GM12878 (cell line): ENCODE data around the gene BTG1. TPM values are rescaled to one million over a fixed set of nuclear protein-coding genes. Genes with fewer than 3 reads are reported as not detected.

ENCODE experiments used
- ATAC-seq: fragments of 200-7000 bp; cut with Tn5 transposase; 3 replicates; pipeline ENCODE4 v1.9.1; 2020; ENCODE audit warnings: mild to moderate bottlenecking, moderate library complexity
- BruUV-seq: library from RNA; stranded (reverse); fragments of 400-500 nt; replicated peaks from 2 replicates; lab custom pipeline; 2021; lab: Mats Ljungman, UMichigan
- CTCF ChIA-PET: fragments of 300-600 bp; sonication (Branson Sonifier 250); formaldehyde crosslinking; extraction: SDS; loops from one replicate; lab custom pipeline; 2021; ENCODE audit warnings: inconsistent platforms; lab: Yijun Ruan, JAX
- POLR2A ChIA-PET: fragments of 350-600 bp; formaldehyde crosslinking; extraction: SDS; loops from one replicate; lab custom pipeline; 2021; ENCODE audit warnings: inconsistent platforms; lab: Charles Lee
- RAD21 ChIA-PET: fragments of 300-600 bp; sonication (Branson Sonifier 250); formaldehyde crosslinking; loops from one replicate; lab custom pipeline; 2023; ENCODE audit warnings: antibody characterized with exemption; ENCODE audit not compliant: unreplicated experiment; lab: Charles Lee
- SMC1A ChIA-PET: fragments of 300-600 bp; sonication (Branson Sonifier 250); formaldehyde crosslinking; loops from one replicate; lab custom pipeline; 2023; ENCODE audit not compliant: unreplicated experiment, uncharacterized antibody; lab: Charles Lee
- DNase-seq: peaks from one replicate; pipeline ENCODE4 v3.0.0-alpha.2; 2011; ENCODE audit warnings: low read depth, low spot score
- FAIRE-seq: peaks from 3 replicates; lab custom pipeline; 2011; peaks lifted over from hg19 to GRCh38; lab: Jason Lieb, UNC
- H2AFZ ChIP-seq: 2 replicates; pipeline ENCODE4 v1.6.0; 2011; ENCODE audit warnings: low read depth, low read length, control low read depth; ENCODE audit not compliant: control insufficient read depth
- H3K27ac ChIP-seq: 2 replicates; pipeline ENCODE4 v1.5.1; 2011; ENCODE audit warnings: control low read depth; ENCODE audit not compliant: control insufficient read depth, insufficient read depth
- H3K27me3 ChIP-seq, 2 experiments: replicated peaks in 1 of 2; 2 replicates each; pipeline versions ENCODE4 v1.6.0 to v1.6.1; 2011; ENCODE audit warnings: low read length in 1 of 2; ENCODE audit not compliant: control insufficient read depth in 2 of 2, insufficient read depth in 2 of 2
- H3K36me3 ChIP-seq, 2 experiments: 2 replicates each; pipeline ENCODE4 v1.5.1; 2011; ENCODE audit warnings: low read length in 1 of 2; ENCODE audit not compliant: control insufficient read depth in 2 of 2, insufficient read depth in 2 of 2
- H3K4me1 ChIP-seq: 2 replicates; pipeline ENCODE4 v1.6.1; 2011; ENCODE audit warnings: mild to moderate bottlenecking, low read length, moderate library complexity, mixed read lengths; ENCODE audit not compliant: control insufficient read depth, insufficient read depth
- H3K4me2 ChIP-seq: 2 replicates; pipeline ENCODE4 v1.6.0; 2011; ENCODE audit warnings: control low read depth; ENCODE audit not compliant: control insufficient read depth, insufficient read depth
- H3K4me3 ChIP-seq: fragments of 200-600 bp; sonication (generic); 2 replicates; pipeline ENCODE4 v1.5.1; 2016
- H3K79me2 ChIP-seq: 2 replicates; pipeline ENCODE4 v1.6.0; 2011; ENCODE audit warnings: low read length; ENCODE audit not compliant: control insufficient read depth, insufficient read depth
- H3K9ac ChIP-seq: 2 replicates; pipeline ENCODE4 v1.8.0; 2011; ENCODE audit warnings: low read length, control low read depth, mixed read lengths; ENCODE audit not compliant: control insufficient read depth, insufficient read depth
- H3K9me3 ChIP-seq: replicated peaks from 3 replicates; pipeline ENCODE4 v1.5.1; 2011; ENCODE audit warnings: mild to moderate bottlenecking, low read length; ENCODE audit not compliant: control insufficient read depth, insufficient read depth
- H4K20me1 ChIP-seq: 2 replicates; pipeline ENCODE4 v1.6.0; 2011; ENCODE audit not compliant: control insufficient read depth, insufficient read depth
- CBX3 ChIP-seq: fragments of 200-600 bp; sonication (generic); IDR thresholded peaks from 2 replicates; pipeline ENCODE4 v1.6.1; 2016; ENCODE audit warnings: low read depth, borderline replicate concordance
- CHD2 ChIP-seq: IDR thresholded peaks from 2 replicates; pipeline ENCODE4 v1.6.1; 2011; ENCODE audit warnings: low read depth, low read length, improper control_type of control experiment, borderline replicate concordance
- CREM ChIP-seq: IDR thresholded peaks from 2 replicates; pipeline ENCODE4 v1.6.1; 2014; ENCODE audit warnings: antibody characterized with exemption, low read depth
- ELK1 ChIP-seq: IDR thresholded peaks from 2 replicates; pipeline ENCODE4 v1.6.1; 2012; ENCODE audit warnings: low read depth, low read length, improper control_type of control experiment
- EZH2 ChIP-seq: IDR thresholded peaks from 2 replicates; pipeline ENCODE4 v1.6.1; 2012; ENCODE audit warnings: low read depth, mild to moderate bottlenecking, control low read depth, inconsistent platforms, low read length, borderline replicate concordance; ENCODE audit not compliant: control insufficient read depth
- FOS ChIP-seq: IDR thresholded peaks from 3 replicates; pipeline ENCODE4 v1.6.1; 2011; ENCODE audit warnings: borderline replicate concordance; ENCODE audit not compliant: insufficient read length; ENCODE audit errors: extremely low read depth
- FOXK2 ChIP-seq: fragments of 450-650 bp; IDR thresholded peaks from 2 replicates; pipeline ENCODE4 v1.6.1; 2017; ENCODE audit warnings: mild to moderate bottlenecking, moderate library complexity
- JUND ChIP-seq: IDR thresholded peaks from 2 replicates; pipeline ENCODE4 v1.6.1; 2012; ENCODE audit warnings: low read depth, mild to moderate bottlenecking, low read length, improper control_type of control experiment, moderate library complexity
- KLF5 ChIP-seq: fragments of 450-650 bp; IDR thresholded peaks from 2 replicates; pipeline ENCODE4 v1.6.1; 2014; ENCODE audit warnings: mild to moderate bottlenecking; ENCODE audit not compliant: partially characterized antibody
- MYB ChIP-seq: fragments of 150-350 bp; IDR thresholded peaks from 2 replicates; pipeline ENCODE4 v1.6.1; 2014; ENCODE audit warnings: mild to moderate bottlenecking, low read depth, low read length, borderline replicate concordance
- NBN ChIP-seq: fragments of 450-650 bp; IDR thresholded peaks from 2 replicates; pipeline ENCODE4 v1.6.1; 2016
- NRF1 ChIP-seq: conservative IDR thresholded peaks from 2 replicates; pipeline ENCODE4 v1.6.1; 2011; ENCODE audit warnings: mild to moderate bottlenecking, low read depth, low read length, improper control_type of control experiment
- RAD21 ChIP-seq: IDR thresholded peaks from 2 replicates; pipeline ENCODE4 v1.6.1; 2011; ENCODE audit warnings: mild to moderate bottlenecking, low read depth, low read length, moderate library complexity; ENCODE audit not compliant: insufficient read depth
- SMAD1 ChIP-seq: fragments of 450-650 bp; IDR thresholded peaks from 2 replicates; pipeline ENCODE4 v1.6.1; 2018; ENCODE audit warnings: mild to moderate bottlenecking, low read depth; ENCODE audit not compliant: partially characterized antibody
- SREBF1 ChIP-seq: IDR thresholded peaks from 2 replicates; pipeline ENCODE4 v1.6.1; 2012; ENCODE audit warnings: mild to moderate bottlenecking, low read length
- SREBF2 ChIP-seq: IDR thresholded peaks from 2 replicates; pipeline ENCODE4 v1.6.1; 2012; ENCODE audit warnings: mild to moderate bottlenecking, low read length
- SRF ChIP-seq, 2 experiments: IDR thresholded peaks; 2 replicates each; pipeline ENCODE4 v1.6.1; 2011; ENCODE audit warnings: low read depth in 2 of 2, low read length in 2 of 2, mild to moderate bottlenecking in 1 of 2, moderate library complexity in 1 of 2
- TCF12 ChIP-seq: IDR thresholded peaks from 2 replicates; pipeline ENCODE4 v1.6.1; 2011; ENCODE audit warnings: low read depth, mild to moderate bottlenecking, low read length
- ZNF207 ChIP-seq: fragments of 450-650 bp; IDR thresholded peaks from 2 replicates; pipeline ENCODE4 v1.6.1; 2014; ENCODE audit warnings: antibody characterized with exemption, mild to moderate bottlenecking, borderline replicate concordance
- ZNF24 ChIP-seq: fragments of 450-650 bp; IDR thresholded peaks from 2 replicates; pipeline ENCODE4 v1.6.1; 2017; ENCODE audit warnings: antibody characterized with exemption, mild to moderate bottlenecking
- WGBS: methylation state at CpG from one replicate; pipeline ENCODE4 v1.1.6; 2016; ENCODE audit warnings: low lambda C conversion rate; ENCODE audit not compliant: insufficient replicate concordance, insufficient coverage; ENCODE audit errors: missing lambda C conversion rate; 5-methylcytosine and 5-hydroxymethylcytosine counted together
- in situ Hi-C: fragments of 300-500 bp; cut with MboI; formaldehyde crosslinking; loops from 9 replicates; pipeline ENCODE4 v1.14.3; 2018; ENCODE audit warnings: mixed read lengths
- intact Hi-C: fragments of 100-400 bp; cut with micrococcal nuclease; formaldehyde crosslinking; loops from one replicate; pipeline ENCODE4 v1.14.2; 2022; ENCODE audit not compliant: unreplicated experiment
- polyA plus RNA-seq, 11 experiments: library from polyadenylated mRNA; depleted of rRNA in 4 of 11; unstranded in 6 of 11; stranded (reverse) in 5 of 11; fragments of >200 nt; fragmentation: Nextera tagmentation in 4 of 11; fragmentation: Illumina TruSeq in 1 of 11; extraction: Ambion mirVana in 4 of 11; extraction: Trizol in 1 of 11; gene quantifications; 1 replicate in 1 of 11; 2 replicates in 10 of 11; pipeline versions ENCODE4 v1.2.1 to v1.2.3, GENCODE V29; 2011 to 2016; ENCODE audit warnings: inconsistent platforms in 2 of 11, missing spikeins in 2 of 11, low read depth in 1 of 11
- total RNA-seq, 4 experiments: library from RNA; depleted of rRNA in 3 of 4; stranded (reverse); fragments of >200 nt in 3 of 4; fragmentation: Illumina TruSeq in 1 of 4; extraction: Trizol in 1 of 4; gene quantifications; 2 replicates each; pipeline versions ENCODE4 v1.2.1 to v1.2.3, GENCODE V29; 2013 to 2021

The BTG1 gene
- total and polyA plus RNA-seq, 10 of the 15 experiments (the other 5 are each of a cell fraction or from before 2014, with no cell fraction given): 23.7 to 194 (median 56.4) TPM

- Histone ChIP-seq H2AFZ (no peak overlapping the region), H4K20me1 (no peaks in the 10 kb centered on the region), H3K9me3 (no peaks in the 10 kb centered on the region; the same call in 2 of the 3 replicates), H3K36me3 (no peaks in the 10 kb centered on the region), H3K4me2 (no peak overlapping the region), H3K27me3 (no peaks in the 10 kb centered on the region), H3K4me1 (no peaks in the 10 kb centered on the region), H3K27ac (no peak overlapping the region), H3K79me2 (no peaks in the 10 kb centered on the region), H3K9ac (no peak overlapping the region), H3K4me3 (no peak overlapping the region)
- in situ Hi-C loops (no loop called here), intact Hi-C loops (no loop called here)
- ATAC-seq (no peak), DNase-seq (no peak), FAIRE-seq (no peak)
- 100% methylated on average over 2 of the region's 2 CpGs for WGBS
- no peak for TF ChIP-seq FOS
- TF ChIP-seq ZNF24: no peak
- TF ChIP-seq SREBF1: no peak
- TF ChIP-seq CBX3: no peak
- no peak for TF ChIP-seq SRF (IDR thresholded peaks at IDR 0.05; ENCODE audit: low read depth in 2 of 2, low read length in 2 of 2)
- no peak for TF ChIP-seq FOXK2
- no peak for TF ChIP-seq ELK1
- no peak for TF ChIP-seq SMAD1
- TF ChIP-seq CREM: no peak
- no peak for TF ChIP-seq RAD21
- no peak for TF ChIP-seq ZNF207
- no peak for TF ChIP-seq TCF12
- no peak for TF ChIP-seq NBN
- TF ChIP-seq CHD2: no peak
- TF ChIP-seq SREBF2: no peak
- TF ChIP-seq JUND: no peak
- no peak for TF ChIP-seq MYB
- TF ChIP-seq KLF5: no peak
- TF ChIP-seq NRF1: no peak
- TF ChIP-seq EZH2: no peak
- SMC1A ChIA-PET: interaction anchor here (0.8 to 2.3 kb wide), 11 partner anchors 8 to 75 kb away, joined by 3 to 8 read pairs (median 3); no protein-coding TSS in a partner anchor
- RAD21 ChIA-PET: interaction anchor here (1.5 kb wide), 1 partner anchor 10 kb away, joined by 6 read pairs; no protein-coding TSS in a partner anchor
- POLR2A ChIA-PET: interaction anchor here (0.5 to 1.4 kb wide), 3 partner anchors 9 to 46 kb away, joined by 3 to 4 read pairs (median 3); no protein-coding TSS in a partner anchor
- CTCF ChIA-PET: interaction anchor here (1.3 to 1.5 kb wide), 5 partner anchors 9 to 20 kb away, joined by 3 to 5 read pairs (median 4); no protein-coding TSS in a partner anchor
- no TSS peak for BruUV-seq
Measured at GRCh38 chr12:92105110-92105509, 40.5 kb downstream of the BTG1 start.
